B cell (primary cell): Measurements from ENCODE around the gene SAC3D1. TPM values are rescaled to one million over a fixed set of nuclear protein-coding genes. Genes with fewer than 3 reads are reported as not detected.

Experiments used
- ATAC-seq: fragments of 200-7000 bp; cut with Tn5 transposase; one replicate; pipeline ENCODE4 v1.10.0; 2021; ENCODE audit warnings: low read depth, mild to moderate bottlenecking, moderate number of reproducible peaks, moderate library complexity
- CTCF ChIA-PET: fragments of 350-600 bp; sonication (Branson Sonifier 250); formaldehyde crosslinking; loops from one replicate; lab custom pipeline; 2021; ENCODE audit warnings: antibody characterized with exemption, inconsistent platforms; lab: Charles Lee
- POLR2A ChIA-PET: fragments of 350-600 bp; sonication (Branson Sonifier 250); formaldehyde crosslinking; loops from one replicate; lab custom pipeline; 2021; ENCODE audit warnings: antibody characterized with exemption; lab: Charles Lee
- DNase-seq: peaks from one replicate; pipeline ENCODE4 v3.0.0; 2013
- H2AFZ ChIP-seq: 2 replicates; pipeline ENCODE4 v1.6.1; 2012; ENCODE audit warnings: mild to moderate bottlenecking, low read depth, low read length; ENCODE audit not compliant: insufficient read depth, poor library complexity, severe bottlenecking
- H3K27ac ChIP-seq, 2 donors: 1 replicate in 1 of 2; 2 replicates in 1 of 2; pipeline ENCODE4 v1.5.1; 2012 to 2013; ENCODE audit warnings: low read length in 2 of 2, mild to moderate bottlenecking in 2 of 2, moderate library complexity in 1 of 2
- H3K27me3 ChIP-seq, 4 experiments: fragments of 200-600 bp in 1 of 4; sonication (generic) in 1 of 4; replicated peaks in 1 of 4; 1 replicate in 2 of 4; 2 replicates in 2 of 4; pipeline versions ENCODE4 v1.6.1 to v1.7.0; 2013 to 2016; ENCODE audit warnings: low read length in 3 of 4, mild to moderate bottlenecking in 2 of 4, mixed read lengths in 1 of 4, moderate library complexity in 1 of 4; ENCODE audit not compliant: insufficient read depth in 4 of 4, control insufficient read depth in 3 of 4; ENCODE audit errors: control extremely low read depth in 1 of 4
- H3K36me3 ChIP-seq, 2 experiments: replicated peaks in 1 of 2; 1 replicate in 1 of 2; 2 replicates in 1 of 2; pipeline versions ENCODE4 v1.6.1 to v1.7.1; 2013; ENCODE audit warnings: low read length in 1 of 2; ENCODE audit not compliant: insufficient read depth in 2 of 2, control insufficient read depth in 1 of 2; ENCODE audit errors: control extremely low read depth in 1 of 2, extremely low read depth in 1 of 2
- H3K4me1 ChIP-seq, 2 donors: fragments of 200-600 bp in 1 of 2; sonication (generic) in 1 of 2; 1 replicate in 1 of 2; 2 replicates in 1 of 2; pipeline versions ENCODE4 v1.5.1 to v1.6.1; 2013 to 2017; ENCODE audit warnings: low read length in 2 of 2; ENCODE audit not compliant: control insufficient read depth in 2 of 2, insufficient read depth in 2 of 2
- H3K4me2 ChIP-seq: replicated peaks from 2 replicates; pipeline ENCODE3; 2012; ENCODE audit warnings: mild to moderate bottlenecking, low read depth, low read length; ENCODE audit not compliant: poor library complexity, severe bottlenecking
- H3K4me3 ChIP-seq, 5 experiments: fragments of 200-600 bp in 1 of 5; sonication (generic) in 1 of 5; 1 replicate in 3 of 5; 2 replicates in 2 of 5; pipeline versions ENCODE4 v1.5.1 to v1.7.0; 2011 to 2016; ENCODE audit warnings: low read length in 4 of 5, mild to moderate bottlenecking in 4 of 5, low read depth in 2 of 5, control low read depth in 1 of 5, moderate library complexity in 1 of 5; ENCODE audit not compliant: insufficient read depth in 1 of 5; ENCODE audit errors: control extremely low read depth in 1 of 5, extremely low read depth in 1 of 5
- H3K79me2 ChIP-seq: fragments of 200-600 bp; sonication (generic); one replicate; pipeline ENCODE4 v1.6.0; 2016; ENCODE audit warnings: low read length; ENCODE audit not compliant: control insufficient read depth, insufficient read depth
- H3K9ac ChIP-seq: fragments of 200-600 bp; sonication (generic); 2 replicates; pipeline ENCODE4 v1.6.1; 2017; ENCODE audit warnings: mild to moderate bottlenecking, low read length, moderate library complexity
- H3K9me3 ChIP-seq, 3 donors: one replicate each; pipeline versions ENCODE4 v1.6.1 to v1.7.1; 2013; ENCODE audit warnings: low read length in 2 of 3; ENCODE audit not compliant: control insufficient read depth in 2 of 3, insufficient read depth in 1 of 3; ENCODE audit errors: control extremely low read depth in 1 of 3
- H4K20me1 ChIP-seq: 2 replicates; pipeline ENCODE4 v1.6.0; 2012; ENCODE audit warnings: mild to moderate bottlenecking, low read length; ENCODE audit not compliant: insufficient read depth, control insufficient read depth, poor library complexity, severe bottlenecking
- H3K27ac Mint-ChIP-seq: one replicate; pipeline ENCODE4 v1.8.0; 2021; ENCODE audit warnings: mixed read lengths
- H3K27me3 Mint-ChIP-seq: one replicate; pipeline ENCODE4 v1.8.0; 2021; ENCODE audit warnings: mixed read lengths
- H3K4me1 Mint-ChIP-seq: one replicate; pipeline ENCODE4 v1.8.0; 2021; ENCODE audit warnings: mixed read lengths
- H3K4me3 Mint-ChIP-seq: one replicate; pipeline ENCODE4 v1.8.0; 2021; ENCODE audit warnings: mixed read lengths
- H3K9me3 Mint-ChIP-seq: one replicate; pipeline ENCODE4 v1.8.0; 2022; ENCODE audit warnings: mixed read lengths; ENCODE audit not compliant: insufficient read depth
- EZH2 ChIP-seq: IDR thresholded peaks from 2 replicates; pipeline ENCODE4 v1.6.1; 2012; ENCODE audit warnings: borderline replicate concordance, low read depth, mild to moderate bottlenecking, moderate library complexity, low read length; ENCODE audit not compliant: insufficient read depth, poor library complexity, severe bottlenecking
- WGBS: methylation state at CpG from one replicate; pipeline ENCODE4 v1.1.5; 2013; ENCODE audit warnings: missing lambda C conversion rate; ENCODE audit not compliant: insufficient coverage; 5-methylcytosine and 5-hydroxymethylcytosine counted together
- intact Hi-C: fragments of 100-400 bp; cut with micrococcal nuclease; formaldehyde crosslinking; loops from one replicate; pipeline ENCODE4 v1.10.0; 2022
- polyA plus RNA-seq: library from polyadenylated mRNA; depleted of rRNA; stranded (reverse); fragments of >200 nt; gene quantifications from 2 replicates; pipeline ENCODE4 v1.2.3, GENCODE V29; 2012
- total RNA-seq, 2 donors: library from RNA; stranded (reverse); fragments of 120-200 nt in 1 of 2; gene quantifications; 1 replicate in 1 of 2; 2 replicates in 1 of 2; pipeline versions ENCODE4 v1.2.3 to v1.2.4, GENCODE V29; 2013 to 2022
- TF ChIP-seq, protein P1 (sequence below): fragments of 200-600 bp; IDR thresholded peaks from one replicate; pipeline ENCODE4 v1.8.0; 2022; ENCODE audit warnings: antibody characterized with exemption, mild to moderate bottlenecking

SAC3D1 gene
- total and polyA plus RNA-seq, 2 donors (not counting 1 experiment from before 2014, with no cell fraction given): 5.9 to 6.0 TPM

- Histone ChIP-seq H3K9me3 (no peaks in the 10 kb centered on the region), H3K4me1 (peaks cover 10 to 14% of the 10 kb centered on the region in 2 donors), H3K27me3 (peaks cover 0 to 2% (median 1%) of the 10 kb centered on the region in 4 experiments), H2AFZ (no peak overlapping the region), H3K4me2 (no peak overlapping the region), H3K27ac (no peak overlapping the region), H3K36me3 (no peaks in the 10 kb centered on the region), H4K20me1 (no peaks in the 10 kb centered on the region), H3K9ac (no peak overlapping the region), H3K79me2 (no peaks in the 10 kb centered on the region), H3K4me3 (no peak overlapping the region)
- POLR2A ChIA-PET: no interaction called here
- Mint-ChIP-seq H3K4me1 (peaks cover 17% of the 10 kb centered on the region), H3K27ac (no peak overlapping the region), H3K9me3 (no peaks in the 10 kb centered on the region), H3K4me3 (no peak overlapping the region), H3K27me3 (no peaks in the 10 kb centered on the region)
- TF ChIP-seq, protein P1, sequence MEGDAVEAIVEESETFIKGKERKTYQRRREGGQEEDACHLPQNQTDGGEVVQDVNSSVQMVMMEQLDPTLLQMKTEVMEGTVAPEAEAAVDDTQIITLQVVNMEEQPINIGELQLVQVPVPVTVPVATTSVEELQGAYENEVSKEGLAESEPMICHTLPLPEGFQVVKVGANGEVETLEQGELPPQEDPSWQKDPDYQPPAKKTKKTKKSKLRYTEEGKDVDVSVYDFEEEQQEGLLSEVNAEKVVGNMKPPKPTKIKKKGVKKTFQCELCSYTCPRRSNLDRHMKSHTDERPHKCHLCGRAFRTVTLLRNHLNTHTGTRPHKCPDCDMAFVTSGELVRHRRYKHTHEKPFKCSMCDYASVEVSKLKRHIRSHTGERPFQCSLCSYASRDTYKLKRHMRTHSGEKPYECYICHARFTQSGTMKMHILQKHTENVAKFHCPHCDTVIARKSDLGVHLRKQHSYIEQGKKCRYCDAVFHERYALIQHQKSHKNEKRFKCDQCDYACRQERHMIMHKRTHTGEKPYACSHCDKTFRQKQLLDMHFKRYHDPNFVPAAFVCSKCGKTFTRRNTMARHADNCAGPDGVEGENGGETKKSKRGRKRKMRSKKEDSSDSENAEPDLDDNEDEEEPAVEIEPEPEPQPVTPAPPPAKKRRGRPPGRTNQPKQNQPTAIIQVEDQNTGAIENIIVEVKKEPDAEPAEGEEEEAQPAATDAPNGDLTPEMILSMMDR: no peak
- no peak for TF ChIP-seq EZH2
- intact Hi-C loops: no loop called here
- ATAC-seq: no peak
- no peak for DNase-seq
- CTCF ChIA-PET: no interaction called here
- WGBS: no CpG with 5 or more reads among the region's 1 CpG
Observed at GRCh38 chr11:65055538-65055937, 14.5 kb downstream of the SAC3D1 start.

DNA sequence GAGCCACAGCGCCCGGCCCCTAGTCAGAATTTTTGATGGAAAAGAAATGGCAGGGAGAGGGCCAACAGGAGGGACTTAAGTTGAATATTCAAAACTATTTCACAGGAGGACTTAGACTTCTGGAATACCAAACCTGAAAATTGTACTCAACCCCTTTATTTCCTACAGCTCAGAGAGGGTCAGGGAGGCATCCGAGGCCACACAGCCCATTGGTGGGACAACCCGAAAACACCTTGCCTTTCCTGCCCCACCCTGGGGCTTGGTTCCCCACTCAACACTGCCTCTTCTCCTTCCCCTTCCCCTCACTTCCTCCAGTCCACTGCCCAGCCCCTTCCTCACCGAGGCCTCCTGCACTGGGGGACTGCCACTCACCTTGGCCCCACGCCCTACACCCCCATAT is 16.0 kb downstream of the SAC3D1 start:
- Histone ChIP-seq H3K36me3 (no peaks in the 10 kb centered on the region), H3K27ac (no peak overlapping the region), H2AFZ (no peak overlapping the region), H3K9ac (no peak overlapping the region), H3K4me1 (peaks cover 10 to 14% of the 10 kb centered on the region in 2 donors), H4K20me1 (no peaks in the 10 kb centered on the region), H3K4me3 (no peak overlapping the region), H3K27me3 (peaks cover 0 to 2% (median 1%) of the 10 kb centered on the region in 4 experiments), H3K9me3 (peaks cover 0 to 3% (median 0%) of the 10 kb centered on the region in 3 donors), H3K4me2 (no peak overlapping the region), H3K79me2 (no peaks in the 10 kb centered on the region)
- Mint-ChIP-seq H3K4me1 (peaks cover 17% of the 10 kb centered on the region), H3K27me3 (no peaks in the 10 kb centered on the region), H3K9me3 (no peaks in the 10 kb centered on the region), H3K4me3 (no peak overlapping the region), H3K27ac (no peak overlapping the region)
- WGBS: 86% methylated on average over 3 of the region's 6 CpGs
- ChIA-PET CTCF (interaction anchor here (1.3 kb wide), 1 partner anchor 43 kb away, joined by 3 read pairs; the partner anchor contains the start of gene ARL2), POLR2A (interaction anchor here (0.7 kb wide), 1 partner anchor 36 kb away, joined by 4 read pairs; no protein-coding TSS in a partner anchor)
- TF ChIP-seq, protein P1: no peak
- no peak for TF ChIP-seq EZH2
- intact Hi-C loops: no loop called here
- DNase-seq: no peak
- ATAC-seq: no peak
